ENCODE results near the gene GPR35. TPM values are rescaled to one million over a fixed set of nuclear protein-coding genes. Genes with fewer than 3 reads are reported as not detected.

GPR35 gene
- total RNA-seq, 1 experiment from 2014 or later, result 2.7 TPM

DNA sequence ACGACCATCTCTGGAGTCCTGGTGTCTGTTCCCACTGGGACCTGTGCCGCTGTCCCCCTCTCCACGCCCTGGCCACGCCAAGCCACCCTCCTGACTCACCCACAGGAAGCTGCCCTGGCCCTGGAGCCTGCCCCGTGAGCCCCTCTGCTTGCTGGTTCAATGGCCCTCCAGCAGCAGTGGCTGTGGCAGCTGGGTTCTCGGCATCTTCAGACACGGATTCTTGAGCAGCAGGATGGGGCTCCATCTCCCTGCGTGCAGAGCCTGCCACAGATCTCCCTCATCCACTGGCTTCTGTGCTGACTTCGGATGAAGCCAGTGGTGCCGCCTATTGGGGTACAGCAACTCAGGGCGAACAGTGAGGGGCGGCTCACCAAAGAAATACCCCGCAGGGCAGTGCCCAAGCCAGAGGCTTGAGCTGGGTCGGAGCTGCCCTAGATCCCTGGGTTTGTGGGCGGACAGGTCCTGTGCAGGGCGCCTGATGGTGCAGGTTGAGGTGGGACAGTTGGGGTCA is 24.8 kb upstream of the GPR35 start:
- H3K9me3 ChIP-seq (ENCODE audit: low read depth, low read length, poor library complexity, severe bottlenecking), result no peaks in the 10 kb centered on the region
- intact Hi-C loops (cut with micrococcal nuclease; ENCODE audit: unreplicated experiment), result no loop called here
- peaks cover 7% of the 10 kb centered on the region for H3K36me3 ChIP-seq (ENCODE audit: insufficient read depth, low read length, poor library complexity, severe bottlenecking)
- BruUV-seq (replicated peaks), result no TSS peak
- ChIA-PET POLR2A (ENCODE audit: low non-redundant PET) (no interaction called here), CTCF (no interaction called here)
- H3K4me1 ChIP-seq (ENCODE audit: insufficient read depth, low read length, poor library complexity, severe bottlenecking), result no peaks in the 10 kb centered on the region
- no peak for TF ChIP-seq EZH2 (IDR thresholded peaks at IDR 0.05; ENCODE audit: borderline replicate concordance, low read depth, low read length, poor library complexity, severe bottlenecking)
- TF ChIP-seq, protein P1, sequence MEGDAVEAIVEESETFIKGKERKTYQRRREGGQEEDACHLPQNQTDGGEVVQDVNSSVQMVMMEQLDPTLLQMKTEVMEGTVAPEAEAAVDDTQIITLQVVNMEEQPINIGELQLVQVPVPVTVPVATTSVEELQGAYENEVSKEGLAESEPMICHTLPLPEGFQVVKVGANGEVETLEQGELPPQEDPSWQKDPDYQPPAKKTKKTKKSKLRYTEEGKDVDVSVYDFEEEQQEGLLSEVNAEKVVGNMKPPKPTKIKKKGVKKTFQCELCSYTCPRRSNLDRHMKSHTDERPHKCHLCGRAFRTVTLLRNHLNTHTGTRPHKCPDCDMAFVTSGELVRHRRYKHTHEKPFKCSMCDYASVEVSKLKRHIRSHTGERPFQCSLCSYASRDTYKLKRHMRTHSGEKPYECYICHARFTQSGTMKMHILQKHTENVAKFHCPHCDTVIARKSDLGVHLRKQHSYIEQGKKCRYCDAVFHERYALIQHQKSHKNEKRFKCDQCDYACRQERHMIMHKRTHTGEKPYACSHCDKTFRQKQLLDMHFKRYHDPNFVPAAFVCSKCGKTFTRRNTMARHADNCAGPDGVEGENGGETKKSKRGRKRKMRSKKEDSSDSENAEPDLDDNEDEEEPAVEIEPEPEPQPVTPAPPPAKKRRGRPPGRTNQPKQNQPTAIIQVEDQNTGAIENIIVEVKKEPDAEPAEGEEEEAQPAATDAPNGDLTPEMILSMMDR (conservative IDR thresholded peaks at IDR 0.05; ENCODE audit: low read depth, low read length), result no peak
- no peak overlapping the region for H3K27ac ChIP-seq (ENCODE audit: low read depth, low read length, poor library complexity, severe bottlenecking)
- H3K27me3 ChIP-seq (replicated peaks; ENCODE audit: insufficient read depth, low read depth, low read length, poor library complexity), result no peaks in the 10 kb centered on the region
- no peak overlapping the region for H3K4me3 ChIP-seq (ENCODE audit: low read depth, low read length, poor library complexity, severe bottlenecking)
- DNase-seq (ENCODE audit: low spot score), result no peak

DNA sequence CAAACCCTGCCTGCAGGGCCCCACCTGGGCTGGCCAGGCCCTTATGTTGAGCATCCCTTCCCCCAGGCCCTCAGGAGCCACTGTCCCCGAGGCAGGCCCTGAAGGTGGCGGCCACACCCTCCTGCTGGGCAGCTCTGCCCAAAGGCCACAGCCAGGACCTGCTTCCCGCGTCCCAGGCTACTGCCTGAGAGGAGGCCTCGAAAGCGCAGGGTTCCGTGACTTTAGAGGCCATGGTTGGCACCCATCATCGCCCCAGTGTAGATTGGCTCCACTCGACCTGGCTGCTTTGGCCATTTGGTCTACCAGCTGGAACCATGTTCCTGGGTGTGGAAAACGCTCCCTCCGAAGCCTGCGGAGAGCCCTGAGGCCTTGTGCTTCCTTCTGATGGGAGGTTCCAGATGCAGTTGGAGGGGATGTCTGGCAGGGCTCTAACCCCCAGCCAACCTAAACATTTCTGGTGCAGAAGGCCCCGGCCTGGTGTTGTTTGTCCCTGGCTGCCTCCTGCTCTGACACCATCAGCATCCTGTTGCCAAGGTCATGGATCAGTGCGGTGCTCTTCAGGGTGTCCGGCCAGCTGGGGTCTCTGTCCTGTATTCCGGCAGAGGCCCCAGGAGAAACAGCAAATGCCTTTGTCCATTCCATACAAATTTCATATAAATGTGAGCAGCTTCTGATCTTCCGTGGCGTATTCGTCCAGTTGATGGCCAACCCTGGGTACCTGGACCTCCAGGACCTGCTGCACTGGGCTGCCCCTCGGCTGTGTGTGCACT is 24.0 kb upstream of the GPR35 start:
- Histone ChIP-seq H3K36me3 (ENCODE audit: insufficient read depth, low read length, poor library complexity, severe bottlenecking) (peaks cover 7% of the 10 kb centered on the region), H3K4me3 (ENCODE audit: low read depth, low read length, poor library complexity, severe bottlenecking) (no peak overlapping the region), H3K27ac (ENCODE audit: low read depth, low read length, poor library complexity, severe bottlenecking) (no peak overlapping the region), H3K27me3 (replicated peaks; ENCODE audit: insufficient read depth, low read depth, low read length, poor library complexity) (no peaks in the 10 kb centered on the region), H3K4me1 (ENCODE audit: insufficient read depth, low read length, poor library complexity, severe bottlenecking) (no peaks in the 10 kb centered on the region), H3K9me3 (ENCODE audit: low read depth, low read length, poor library complexity, severe bottlenecking) (no peaks in the 10 kb centered on the region)
- no TSS peak for BruUV-seq (replicated peaks)
- intact Hi-C loops (cut with micrococcal nuclease; ENCODE audit: unreplicated experiment), result no loop called here
- ChIA-PET POLR2A (ENCODE audit: low non-redundant PET) (no interaction called here), CTCF (no interaction called here)
- TF ChIP-seq EZH2 (IDR thresholded peaks at IDR 0.05; ENCODE audit: borderline replicate concordance, low read depth, low read length, poor library complexity, severe bottlenecking), result no peak
- TF ChIP-seq, protein P1 (conservative IDR thresholded peaks at IDR 0.05; ENCODE audit: low read depth, low read length), result no peak
- DNase-seq (ENCODE audit: low spot score), result no peak

DNA sequence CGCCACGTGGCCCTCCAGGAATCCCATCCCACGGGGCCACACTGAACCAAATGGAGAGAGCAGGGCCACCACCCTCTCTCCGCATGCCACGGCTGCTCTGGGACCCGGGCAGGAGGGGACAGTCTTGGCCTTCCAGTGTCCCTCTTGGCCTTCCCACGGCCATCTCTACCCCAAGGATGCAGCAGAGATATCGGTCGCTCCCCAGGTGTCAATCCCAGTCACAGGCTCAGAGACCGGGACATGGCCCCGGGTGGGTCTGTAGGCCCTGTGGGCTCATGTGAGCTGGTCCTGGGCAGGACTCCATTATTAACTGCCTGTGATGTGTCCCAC is 23.5 kb upstream of the GPR35 start:
- H3K27me3 ChIP-seq (replicated peaks; ENCODE audit: insufficient read depth, low read depth, low read length, poor library complexity), result no peaks in the 10 kb centered on the region
- POLR2A ChIA-PET (ENCODE audit: low non-redundant PET), result no interaction called here
- no peak overlapping the region for H3K4me3 ChIP-seq (ENCODE audit: low read depth, low read length, poor library complexity, severe bottlenecking)
- no peak for TF ChIP-seq EZH2 (IDR thresholded peaks at IDR 0.05; ENCODE audit: borderline replicate concordance, low read depth, low read length, poor library complexity, severe bottlenecking)
- TF ChIP-seq, protein P1 (conservative IDR thresholded peaks at IDR 0.05; ENCODE audit: low read depth, low read length), result no peak
- DNase-seq (ENCODE audit: low spot score), result no peak
- H3K36me3 ChIP-seq (ENCODE audit: insufficient read depth, low read length, poor library complexity, severe bottlenecking), result peaks cover 7% of the 10 kb centered on the region
- BruUV-seq (replicated peaks), result no TSS peak
- no peaks in the 10 kb centered on the region for H3K9me3 ChIP-seq (ENCODE audit: low read depth, low read length, poor library complexity, severe bottlenecking)
- no peaks in the 10 kb centered on the region for H3K4me1 ChIP-seq (ENCODE audit: insufficient read depth, low read length, poor library complexity, severe bottlenecking)
- CTCF ChIA-PET, result no interaction called here
- intact Hi-C loops (cut with micrococcal nuclease; ENCODE audit: unreplicated experiment), result no loop called here
- H3K27ac ChIP-seq (ENCODE audit: low read depth, low read length, poor library complexity, severe bottlenecking), result no peak overlapping the region
